Natural killer cell (primary cell): ENCODE measurements around the gene ZBTB7A. TPM values are rescaled to one million over a fixed set of nuclear protein-coding genes. Genes with fewer than 3 reads are reported as not detected.

Experiments used
- ATAC-seq, 3 donors: fragments of 150-1000 bp in 2 of 3; fragments of 200-7000 bp in 1 of 3; cut with Tn5 transposase; 1 replicate in 1 of 3; 2 replicates in 2 of 3; pipeline ENCODE4 v1.10.0; 2021; ENCODE audit warnings: mild to moderate bottlenecking in 2 of 3, moderate library complexity in 2 of 3
- DNase-seq, 2 donors: peaks; one replicate each; pipeline versions ENCODE4 v3.0.0 to v3.0.0-alpha.2; 2013 to 2021; ENCODE audit warnings: mixed read lengths in 1 of 2
- H3K27ac ChIP-seq: one replicate; pipeline ENCODE4 v1.5.1; 2013; ENCODE audit warnings: mild to moderate bottlenecking, low read length
- H3K27me3 ChIP-seq: one replicate; pipeline ENCODE4 v1.6.1; 2013; ENCODE audit warnings: low read length; ENCODE audit not compliant: control insufficient read depth, insufficient read depth
- H3K36me3 ChIP-seq: one replicate; pipeline ENCODE4 v1.6.1; 2013; ENCODE audit warnings: low read length; ENCODE audit not compliant: control insufficient read depth, insufficient read depth
- H3K4me1 ChIP-seq: one replicate; pipeline ENCODE4 v1.6.1; 2013; ENCODE audit warnings: low read length; ENCODE audit not compliant: control insufficient read depth, insufficient read depth
- H3K4me3 ChIP-seq: one replicate; pipeline ENCODE4 v1.5.1; 2013; ENCODE audit warnings: low read length
- H3K9me3 ChIP-seq: one replicate; pipeline ENCODE4 v1.6.1; 2013; ENCODE audit warnings: low read length; ENCODE audit not compliant: control insufficient read depth, insufficient read depth
- H3K27ac Mint-ChIP-seq, 2 donors: one replicate each; pipeline ENCODE4 v1.8.0; 2022; ENCODE audit warnings: mild to moderate bottlenecking in 2 of 2, mixed read lengths in 2 of 2, moderate library complexity in 1 of 2
- H3K27me3 Mint-ChIP-seq, 2 donors: one replicate each; pipeline ENCODE4 v1.8.0; 2022; ENCODE audit warnings: low read depth in 2 of 2, mixed read lengths in 2 of 2
- H3K36me3 Mint-ChIP-seq: one replicate; pipeline ENCODE4 v1.8.0; 2022; ENCODE audit warnings: mixed read lengths
- H3K4me1 Mint-ChIP-seq, 2 donors: one replicate each; pipeline ENCODE4 v1.8.0; 2022; ENCODE audit warnings: mixed read lengths in 2 of 2
- H3K4me3 Mint-ChIP-seq: one replicate; pipeline ENCODE4 v1.8.0; 2022; ENCODE audit warnings: mild to moderate bottlenecking, moderate library complexity, mixed read lengths
- H3K9me3 Mint-ChIP-seq, 2 donors: one replicate each; pipeline ENCODE4 v1.8.0; 2022; ENCODE audit warnings: mixed read lengths in 2 of 2
- WGBS: methylation state at CpG from one replicate; pipeline ENCODE4 v1.1.7; 2013; ENCODE audit warnings: missing lambda C conversion rate; ENCODE audit not compliant: insufficient coverage; 5-methylcytosine and 5-hydroxymethylcytosine counted together
- intact Hi-C: fragments of 100-400 bp; cut with micrococcal nuclease; formaldehyde crosslinking; loops from one replicate; pipeline ENCODE4 v1.14.2; 2022
- total RNA-seq, 4 donors: library from RNA; stranded (reverse); fragments of 120-200 nt in 1 of 4; gene quantifications; one replicate each; pipeline versions ENCODE4 v1.2.3 to v1.2.4, GENCODE V29; 2013 to 2022
- TF ChIP-seq, protein P1 (sequence below): fragments of 200-600 bp; IDR thresholded peaks from one replicate; pipeline ENCODE4 v1.8.0; 2022; ENCODE audit warnings: antibody characterized with exemption

Gene ZBTB7A
- total RNA-seq, 3 donors from 2014 or later (not counting 1 experiment from before 2014, with no cell fraction given): 81.6 to 97.7 (median 82.9) TPM

- DNase-seq (peak in 1 of 2 donors; percentile 58), ATAC-seq (no peak)
- no peaks in the 10 kb centered on the region for H3K36me3 Mint-ChIP-seq
- no peaks in the 10 kb centered on the region for H3K27me3 ChIP-seq
- TF ChIP-seq, protein P1, sequence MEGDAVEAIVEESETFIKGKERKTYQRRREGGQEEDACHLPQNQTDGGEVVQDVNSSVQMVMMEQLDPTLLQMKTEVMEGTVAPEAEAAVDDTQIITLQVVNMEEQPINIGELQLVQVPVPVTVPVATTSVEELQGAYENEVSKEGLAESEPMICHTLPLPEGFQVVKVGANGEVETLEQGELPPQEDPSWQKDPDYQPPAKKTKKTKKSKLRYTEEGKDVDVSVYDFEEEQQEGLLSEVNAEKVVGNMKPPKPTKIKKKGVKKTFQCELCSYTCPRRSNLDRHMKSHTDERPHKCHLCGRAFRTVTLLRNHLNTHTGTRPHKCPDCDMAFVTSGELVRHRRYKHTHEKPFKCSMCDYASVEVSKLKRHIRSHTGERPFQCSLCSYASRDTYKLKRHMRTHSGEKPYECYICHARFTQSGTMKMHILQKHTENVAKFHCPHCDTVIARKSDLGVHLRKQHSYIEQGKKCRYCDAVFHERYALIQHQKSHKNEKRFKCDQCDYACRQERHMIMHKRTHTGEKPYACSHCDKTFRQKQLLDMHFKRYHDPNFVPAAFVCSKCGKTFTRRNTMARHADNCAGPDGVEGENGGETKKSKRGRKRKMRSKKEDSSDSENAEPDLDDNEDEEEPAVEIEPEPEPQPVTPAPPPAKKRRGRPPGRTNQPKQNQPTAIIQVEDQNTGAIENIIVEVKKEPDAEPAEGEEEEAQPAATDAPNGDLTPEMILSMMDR: no peak
- H3K4me3 Mint-ChIP-seq: peak overlapping the region; percentile 85
- H3K27me3 Mint-ChIP-seq: no peaks in the 10 kb centered on the region
- intact Hi-C loops: loop anchor here (5.0 kb wide), 1 partner anchor 81 kb away; the partner anchor contains the start of gene EEF2
- H3K4me3 ChIP-seq: peak overlapping the region; percentile 66
- H3K27ac ChIP-seq: peak overlapping the region; percentile 92
- H3K27ac Mint-ChIP-seq: peak overlapping the region; percentile 81 to 86
- peaks cover 40% of the 10 kb centered on the region for H3K4me1 ChIP-seq
- no peaks in the 10 kb centered on the region for H3K9me3 Mint-ChIP-seq
- WGBS: 28% methylated on average over 29 of the region's 31 CpGs
- no peaks in the 10 kb centered on the region for H3K9me3 ChIP-seq
- H3K36me3 ChIP-seq: peaks cover under 1% of the 10 kb centered on the region
- peaks cover 24 to 29% of the 10 kb centered on the region in 2 donors for H3K4me1 Mint-ChIP-seq
Observed at GRCh38 chr19:4068047-4068966, 1.6 kb upstream of the ZBTB7A start.

DNA sequence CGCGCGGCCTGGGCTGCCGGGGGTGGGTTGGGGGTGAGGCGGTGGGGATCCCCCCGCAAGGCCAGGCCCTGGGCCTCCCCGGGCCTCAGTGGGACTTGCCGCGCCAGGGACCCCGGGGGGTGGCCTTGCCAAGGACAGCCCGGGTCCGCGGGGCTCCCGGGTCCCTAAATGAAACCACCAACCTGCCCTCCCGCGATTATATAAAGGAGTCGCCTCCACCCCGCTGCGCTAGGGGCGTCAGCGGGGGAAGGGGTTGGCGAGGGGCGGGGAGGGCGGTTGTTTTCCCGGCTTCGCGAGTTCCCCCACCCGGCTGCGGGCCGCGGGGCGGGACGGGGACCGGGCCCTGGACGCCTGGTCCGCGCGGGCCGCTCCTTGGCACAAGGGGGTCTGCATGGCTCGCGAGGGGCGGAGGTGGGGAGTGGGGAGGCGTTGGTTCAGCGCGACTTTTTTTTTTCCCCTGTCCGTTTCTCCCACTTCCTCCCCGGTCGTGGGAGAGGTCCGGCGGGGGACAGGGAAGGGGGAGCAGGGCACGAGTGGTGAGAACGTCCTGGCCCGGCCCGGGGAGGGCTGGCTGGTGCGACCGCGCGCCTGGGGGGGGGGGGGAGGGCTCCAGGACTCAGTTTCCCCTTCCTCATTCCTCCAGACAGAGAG lies 822 bp upstream of the ZBTB7A start:
- Mint-ChIP-seq H3K4me1 (peaks cover 24 to 32% of the 10 kb centered on the region in 2 donors), H3K27ac (peak overlapping the region; percentile 81 to 86), H3K36me3 (no peaks in the 10 kb centered on the region), H3K9me3 (no peaks in the 10 kb centered on the region), H3K4me3 (peak overlapping the region; percentile 85), H3K27me3 (no peaks in the 10 kb centered on the region)
- peak overlapping the region; percentile 66 for H3K4me3 ChIP-seq
- ATAC-seq: peak in 1 of 3 donors; percentile 0
- H3K36me3 ChIP-seq: peaks cover 8% of the 10 kb centered on the region
- intact Hi-C loops: loop anchor here (2.0 to 5.0 kb wide), 2 partner anchors 37 to 80 kb away; partner anchors contain the start of gene EEF2
- H3K27ac ChIP-seq: peak overlapping the region; percentile 92
- peaks cover 48% of the 10 kb centered on the region for H3K4me1 ChIP-seq
- TF ChIP-seq, protein P1: no peak
- DNase-seq: no peak
- no peaks in the 10 kb centered on the region for H3K27me3 ChIP-seq
- under 1% methylated on average over 53 of the region's 58 CpGs for WGBS
- no peaks in the 10 kb centered on the region for H3K9me3 ChIP-seq

DNA sequence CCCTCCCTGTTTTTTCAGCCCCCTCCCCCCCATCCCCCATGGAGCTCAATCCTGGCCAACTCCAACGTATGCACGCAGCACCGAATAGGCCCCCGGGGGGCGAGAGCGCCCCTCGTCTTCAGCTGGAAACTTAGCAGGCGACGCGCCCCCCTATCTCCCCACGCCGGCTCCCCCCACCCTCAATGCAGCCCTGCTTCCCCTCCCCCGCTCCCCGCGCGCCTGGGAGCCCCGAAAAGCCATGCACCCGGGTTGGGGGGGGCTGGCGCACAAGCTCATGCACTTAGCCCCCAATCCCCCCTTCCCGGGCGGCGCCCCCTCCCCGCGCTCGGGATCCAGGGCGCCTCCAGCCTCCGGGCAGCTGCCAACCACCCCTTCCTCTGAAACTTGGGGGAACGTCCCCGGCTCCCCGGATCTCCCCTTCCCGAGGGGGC lies 508 bp downstream of the ZBTB7A start:
- H3K4me1 ChIP-seq: peaks cover 61% of the 10 kb centered on the region
- no peaks in the 10 kb centered on the region for H3K9me3 ChIP-seq

More for the DNA sequence above, 508 bp downstream of the ZBTB7A start:
- peak overlapping the region; percentile 84 for H3K27ac ChIP-seq
- DNase-seq: peak in 1 of 2 donors; percentile 48
- intact Hi-C loops: loop anchor here (2.0 to 5.0 kb wide), 2 partner anchors 39 to 79 kb away; partner anchors contain the start of gene EEF2
- peaks cover 15% of the 10 kb centered on the region for H3K36me3 ChIP-seq
- H3K27me3 Mint-ChIP-seq: no peaks in the 10 kb centered on the region
- no peaks in the 10 kb centered on the region for H3K9me3 Mint-ChIP-seq
- H3K4me3 ChIP-seq: peak overlapping the region; percentile 99
- H3K27me3 ChIP-seq: no peaks in the 10 kb centered on the region
- ATAC-seq: no peak
- peaks cover 24 to 34% of the 10 kb centered on the region in 2 donors for H3K4me1 Mint-ChIP-seq
- TF ChIP-seq, protein P1: no peak
- H3K4me3 Mint-ChIP-seq: peak overlapping the region; percentile 74
- WGBS: under 1% methylated on average over 29 of the region's 31 CpGs
- no peaks in the 10 kb centered on the region for H3K36me3 Mint-ChIP-seq
- H3K27ac Mint-ChIP-seq: peak overlapping the region; percentile 80 to 86
